Measurements from ENCODE around the gene C12orf56. TPM values are rescaled to one million over a fixed set of nuclear protein-coding genes. Genes with fewer than 3 reads are reported as not detected.
"Not testable (repeated sequence)": the region's sequence is repeated elsewhere in the genome, so short reads cannot be mapped to it uniquely, and the experiment has no call there.

Gene C12orf56
- total and polyA plus RNA-seq, 8 donors, result 0.08 to 0.31 (median 0.20) TPM; not detected in 3

GRCh38 chr12:64219145-64219544 lies 171.4 kb downstream of the C12orf56 start:
- intact Hi-C loops (cut with DNase I), result no loop called here
- peaks cover 0 to 18% of the 10 kb centered on the region in 2 donors for H3K4me1 ChIP-seq
- DNase-seq, result no peak
- TF ChIP-seq, protein P1, sequence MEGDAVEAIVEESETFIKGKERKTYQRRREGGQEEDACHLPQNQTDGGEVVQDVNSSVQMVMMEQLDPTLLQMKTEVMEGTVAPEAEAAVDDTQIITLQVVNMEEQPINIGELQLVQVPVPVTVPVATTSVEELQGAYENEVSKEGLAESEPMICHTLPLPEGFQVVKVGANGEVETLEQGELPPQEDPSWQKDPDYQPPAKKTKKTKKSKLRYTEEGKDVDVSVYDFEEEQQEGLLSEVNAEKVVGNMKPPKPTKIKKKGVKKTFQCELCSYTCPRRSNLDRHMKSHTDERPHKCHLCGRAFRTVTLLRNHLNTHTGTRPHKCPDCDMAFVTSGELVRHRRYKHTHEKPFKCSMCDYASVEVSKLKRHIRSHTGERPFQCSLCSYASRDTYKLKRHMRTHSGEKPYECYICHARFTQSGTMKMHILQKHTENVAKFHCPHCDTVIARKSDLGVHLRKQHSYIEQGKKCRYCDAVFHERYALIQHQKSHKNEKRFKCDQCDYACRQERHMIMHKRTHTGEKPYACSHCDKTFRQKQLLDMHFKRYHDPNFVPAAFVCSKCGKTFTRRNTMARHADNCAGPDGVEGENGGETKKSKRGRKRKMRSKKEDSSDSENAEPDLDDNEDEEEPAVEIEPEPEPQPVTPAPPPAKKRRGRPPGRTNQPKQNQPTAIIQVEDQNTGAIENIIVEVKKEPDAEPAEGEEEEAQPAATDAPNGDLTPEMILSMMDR (IDR thresholded peaks at IDR 0.05), result no peak
- ATAC-seq, result no peak
- H3K9me3 ChIP-seq, result no peaks in the 10 kb centered on the region
- H3K36me3 ChIP-seq, result peaks cover 0 to 8% of the 10 kb centered on the region in 2 donors
- no peaks in the 10 kb centered on the region for H3K27me3 ChIP-seq
- H3K4me3 ChIP-seq, result no peak overlapping the region
- H3K27ac ChIP-seq, result peak overlapping the region in 1 of 2 donors; percentile 2

DNA sequence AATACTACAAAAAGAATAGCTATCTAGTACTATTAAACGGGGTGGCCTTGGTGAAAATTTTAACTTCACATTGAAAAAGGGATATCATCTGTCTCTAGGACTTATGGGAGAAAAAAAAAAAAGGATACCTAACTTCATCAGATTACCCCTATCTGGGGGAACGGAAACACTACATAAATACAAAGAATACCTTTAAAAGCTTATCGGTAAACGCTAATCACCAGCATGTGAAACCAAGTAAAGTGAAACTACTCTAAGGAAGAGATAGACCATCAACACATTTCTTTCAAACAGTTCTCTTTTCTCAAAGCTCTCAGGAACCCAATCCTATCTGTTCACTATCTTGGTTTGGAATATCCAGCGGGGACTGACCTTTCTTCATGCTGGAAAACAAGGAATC lies 172.0 kb downstream of the C12orf56 start:
- Histone ChIP-seq H3K27me3 (no peaks in the 10 kb centered on the region), H3K27ac (peak overlapping the region in 1 of 2 donors; percentile 2), H3K36me3 (peaks cover 0 to 8% of the 10 kb centered on the region in 2 donors), H3K4me1 (peaks cover 0 to 18% of the 10 kb centered on the region in 2 donors), H3K4me3 (no peak overlapping the region), H3K9me3 (no peaks in the 10 kb centered on the region)
- TF ChIP-seq, protein P1 (IDR thresholded peaks at IDR 0.05), result no peak
- intact Hi-C loops (cut with DNase I), result no loop called here
- ATAC-seq (no peak), DNase-seq (no peak)

GRCh38 chr12:64217643-64218042 lies 172.9 kb downstream of the C12orf56 start:
- intact Hi-C loops (cut with DNase I); H3K4me3 ChIP-seq; ATAC-seq; H3K27ac ChIP-seq; H3K27me3 ChIP-seq; DNase-seq; H3K9me3 ChIP-seq: not testable (repeated sequence)
- H3K4me1 ChIP-seq, result peaks cover 0 to 18% of the 10 kb centered on the region in 2 donors
- H3K36me3 ChIP-seq, result peaks cover 0 to 15% of the 10 kb centered on the region in 2 donors

DNA sequence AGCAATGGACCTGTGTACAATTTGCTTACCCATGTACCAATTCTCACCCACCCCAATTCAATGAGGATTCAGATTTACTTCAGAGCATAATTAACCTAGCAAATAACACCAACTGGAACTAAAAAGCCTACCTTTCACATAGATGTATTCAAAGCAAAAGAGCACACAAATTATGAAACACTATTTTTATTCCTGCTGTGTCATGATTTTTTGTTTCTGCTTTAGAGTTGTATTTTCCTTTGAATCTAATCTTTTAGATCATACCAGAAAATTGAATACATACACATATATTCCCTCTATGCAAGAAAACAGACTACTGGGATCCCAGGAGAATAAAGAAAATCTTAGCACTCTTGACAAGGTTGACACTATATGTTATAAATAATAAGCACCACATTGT lies 174.3 kb downstream of the C12orf56 start:
- peaks cover 0 to 20% of the 10 kb centered on the region in 2 donors for H3K36me3 ChIP-seq
- H3K4me3 ChIP-seq, result no peak overlapping the region
- intact Hi-C loops (cut with DNase I), result no loop called here
- no peaks in the 10 kb centered on the region for H3K27me3 ChIP-seq
- TF ChIP-seq, protein P1 (IDR thresholded peaks at IDR 0.05), result no peak
- no peak for ATAC-seq
- H3K4me1 ChIP-seq, result peaks cover 0 to 14% of the 10 kb centered on the region in 2 donors
- no peak for DNase-seq
- H3K27ac ChIP-seq, result no peak overlapping the region
- H3K9me3 ChIP-seq, result no peaks in the 10 kb centered on the region

Other genes starting within 250 kb of the C12orf56 start
- gene KICS2, start 168.5 kb downstream of the C12orf56 start, total RNA-seq, result 1 to 10 TPM; 3.7 to 7.8 TPM
- 1 to 10 TPM; 3.7 to 4.8 (median 4.2) TPM for gene KICS2, start 168.5 kb downstream of the C12orf56 start, polyA plus RNA-seq (ENCODE audit: insufficient read length in 6 of 6)
- 10 to 100 TPM; 56.9 to 98.2 TPM for gene XPOT, start 13.6 kb upstream of the C12orf56 start, total RNA-seq
- 10 to 100 TPM; 47.5 to 63.0 (median 52.4) TPM for gene XPOT, start 13.6 kb upstream of the C12orf56 start, polyA plus RNA-seq (ENCODE audit: insufficient read length in 6 of 6)
- gene TBK1, start 61.4 kb upstream of the C12orf56 start, total RNA-seq, result 10 to 100 TPM; 17.8 to 28.4 TPM
- 10 to 100 TPM; 21.8 to 30.4 (median 26.1) TPM for gene TBK1, start 61.4 kb upstream of the C12orf56 start, polyA plus RNA-seq (ENCODE audit: insufficient read length in 6 of 6)
- 10 to 100 TPM; 74.5 to 90.2 TPM for gene RASSF3, start 219.7 kb upstream of the C12orf56 start, total RNA-seq
- gene RASSF3, start 219.7 kb upstream of the C12orf56 start, polyA plus RNA-seq (ENCODE audit: insufficient read length in 6 of 6), result 10 to 100 TPM; 30.3 to 38.0 (median 33.5) TPM

All from left lung (tissue), 10 donors.